ENCODE results near the gene OR4D10. TPM values are rescaled to one million over a fixed set of nuclear protein-coding genes. Genes with fewer than 3 reads are reported as not detected.

OR4D10 gene
- total and polyA plus RNA-seq, 9 of the 15 experiments (the other 6 are each of a cell fraction or from before 2014, with no cell fraction given), result not detected

- TF ChIP-seq SMARCE1 (IDR thresholded peaks at IDR 0.05) (no peak), ZNF263 (CRISPR knock-in tag; IDR thresholded peaks at IDR 0.05; ENCODE audit: borderline replicate concordance) (no peak), SRSF7 (optimal IDR thresholded peaks at IDR 0.05; ENCODE audit: low read depth, low read length) (no peak), ZSCAN32 (CRISPR knock-in tag; IDR thresholded peaks at IDR 0.05) (no peak), HMG20A (CRISPR knock-in tag; conservative IDR thresholded peaks at IDR 0.05) (no peak), POU5F1 (IDR thresholded peaks at IDR 0.05; ENCODE audit: borderline replicate concordance, low read depth, low read length, partially characterized antibody) (no peak), MEF2D (tag; conservative IDR thresholded peaks at IDR 0.05; ENCODE audit: low read depth) (no peak), OTX1 (CRISPR knock-in tag; IDR thresholded peaks at IDR 0.05) (no peak), BRD9 (IDR thresholded peaks at IDR 0.05; ENCODE audit: low read depth, partially characterized antibody) (no peak), SIRT6 (IDR thresholded peaks at IDR 0.05; ENCODE audit: low read depth, low read length) (no peak)
- TF ChIP-seq, protein P1, sequence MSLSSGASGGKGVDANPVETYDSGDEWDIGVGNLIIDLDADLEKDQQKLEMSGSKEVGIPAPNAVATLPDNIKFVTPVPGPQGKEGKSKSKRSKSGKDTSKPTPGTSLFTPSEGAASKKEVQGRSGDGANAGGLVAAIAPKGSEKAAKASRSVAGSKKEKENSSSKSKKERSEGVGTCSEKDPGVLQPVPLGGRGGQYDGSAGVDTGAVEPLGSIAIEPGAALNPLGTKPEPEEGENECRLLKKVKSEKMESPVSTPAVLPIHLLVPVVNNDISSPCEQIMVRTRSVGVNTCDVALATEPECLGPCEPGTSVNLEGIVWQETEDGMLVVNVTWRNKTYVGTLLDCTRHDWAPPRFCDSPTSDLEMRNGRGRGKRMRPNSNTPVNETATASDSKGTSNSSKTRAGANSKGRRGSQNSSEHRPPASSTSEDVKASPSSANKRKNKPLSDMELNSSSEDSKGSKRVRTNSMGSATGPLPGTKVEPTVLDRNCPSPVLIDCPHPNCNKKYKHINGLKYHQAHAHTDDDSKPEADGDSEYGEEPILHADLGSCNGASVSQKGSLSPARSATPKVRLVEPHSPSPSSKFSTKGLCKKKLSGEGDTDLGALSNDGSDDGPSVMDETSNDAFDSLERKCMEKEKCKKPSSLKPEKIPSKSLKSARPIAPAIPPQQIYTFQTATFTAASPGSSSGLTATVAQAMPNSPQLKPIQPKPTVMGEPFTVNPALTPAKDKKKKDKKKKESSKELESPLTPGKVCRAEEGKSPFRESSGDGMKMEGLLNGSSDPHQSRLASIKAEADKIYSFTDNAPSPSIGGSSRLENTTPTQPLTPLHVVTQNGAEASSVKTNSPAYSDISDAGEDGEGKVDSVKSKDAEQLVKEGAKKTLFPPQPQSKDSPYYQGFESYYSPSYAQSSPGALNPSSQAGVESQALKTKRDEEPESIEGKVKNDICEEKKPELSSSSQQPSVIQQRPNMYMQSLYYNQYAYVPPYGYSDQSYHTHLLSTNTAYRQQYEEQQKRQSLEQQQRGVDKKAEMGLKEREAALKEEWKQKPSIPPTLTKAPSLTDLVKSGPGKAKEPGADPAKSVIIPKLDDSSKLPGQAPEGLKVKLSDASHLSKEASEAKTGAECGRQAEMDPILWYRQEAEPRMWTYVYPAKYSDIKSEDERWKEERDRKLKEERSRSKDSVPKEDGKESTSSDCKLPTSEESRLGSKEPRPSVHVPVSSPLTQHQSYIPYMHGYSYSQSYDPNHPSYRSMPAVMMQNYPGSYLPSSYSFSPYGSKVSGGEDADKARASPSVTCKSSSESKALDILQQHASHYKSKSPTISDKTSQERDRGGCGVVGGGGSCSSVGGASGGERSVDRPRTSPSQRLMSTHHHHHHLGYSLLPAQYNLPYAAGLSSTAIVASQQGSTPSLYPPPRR (CRISPR knock-in tag; IDR thresholded peaks at IDR 0.05; ENCODE audit: borderline replicate concordance), result no peak
- TF ChIP-seq, protein P2, sequence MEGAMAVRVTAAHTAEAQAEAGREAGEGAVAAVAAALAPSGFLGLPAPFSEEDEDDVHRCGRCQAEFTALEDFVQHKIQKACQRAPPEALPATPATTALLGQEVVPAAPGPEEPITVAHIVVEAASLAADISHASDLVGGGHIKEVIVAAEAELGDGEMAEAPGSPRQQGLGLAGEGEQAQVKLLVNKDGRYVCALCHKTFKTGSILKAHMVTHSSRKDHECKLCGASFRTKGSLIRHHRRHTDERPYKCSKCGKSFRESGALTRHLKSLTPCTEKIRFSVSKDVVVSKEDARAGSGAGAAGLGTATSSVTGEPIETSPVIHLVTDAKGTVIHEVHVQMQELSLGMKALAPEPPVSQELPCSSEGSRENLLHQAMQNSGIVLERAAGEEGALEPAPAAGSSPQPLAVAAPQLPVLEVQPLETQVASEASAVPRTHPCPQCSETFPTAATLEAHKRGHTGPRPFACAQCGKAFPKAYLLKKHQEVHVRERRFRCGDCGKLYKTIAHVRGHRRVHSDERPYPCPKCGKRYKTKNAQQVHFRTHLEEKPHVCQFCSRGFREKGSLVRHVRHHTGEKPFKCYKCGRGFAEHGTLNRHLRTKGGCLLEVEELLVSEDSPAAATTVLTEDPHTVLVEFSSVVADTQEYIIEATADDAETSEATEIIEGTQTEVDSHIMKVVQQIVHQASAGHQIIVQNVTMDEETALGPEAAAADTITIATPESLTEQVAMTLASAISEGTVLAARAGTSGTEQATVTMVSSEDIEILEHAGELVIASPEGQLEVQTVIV (CRISPR knock-in tag; IDR thresholded peaks at IDR 0.05; ENCODE audit: borderline replicate concordance), result no peak
- WGBS (ENCODE audit: insufficient coverage, low coverage, missing lambda C conversion rate), result 5% methylated on average over 2 of the region's 3 CpGs
- H3K4me3 ChIP-seq, result no peak within 1 kb of the TSS
- ChIA-PET POLR2A (interaction anchor here (1.8 kb wide), 1 partner anchor 12 kb away, joined by 6 read pairs; no protein-coding TSS in a partner anchor), CTCF (ENCODE audit: low intra/inter-chr PET ratio) (no interaction called here)
- DNase-seq (ENCODE audit: extremely low read depth in 1 of 4, low spot score in 3 of 4) (no peak), ATAC-seq (no peak), FAIRE-seq (no peak)
- no peaks in the 10 kb centered on the region for H3K4me1 ChIP-seq (replicated peaks in 1 of 2; ENCODE audit: control insufficient read depth in 2 of 2, insufficient read depth in 2 of 2, low read length in 2 of 2)
- no TSS peak for BruUV-seq (replicated peaks)
- H3K36me3 ChIP-seq (ENCODE audit: control insufficient read depth, insufficient read depth, low read length), result no peaks in the 10 kb centered on the region
- intact Hi-C loops (cut with micrococcal nuclease) (no loop called here), in situ Hi-C loops (cut with MboI) (no loop called here)
- no peaks in the 10 kb centered on the region for H3K27me3 ChIP-seq (ENCODE audit: control insufficient read depth in 2 of 2, insufficient read depth in 2 of 2, low read length in 2 of 2)
- H3K9ac ChIP-seq (ENCODE audit: insufficient read depth in 1 of 2, low read depth in 2 of 2, low read length in 2 of 2), result no peak within 1 kb of the TSS
- no peaks in the 10 kb centered on the region for H4K20me1 ChIP-seq (replicated peaks; ENCODE audit: control insufficient read depth, insufficient read depth, low read length)
- H3K9me3 ChIP-seq (replicated peaks; ENCODE audit: control insufficient read depth, insufficient read depth, low read depth, low read length), result no peaks in the 10 kb centered on the region
- H3K27ac ChIP-seq (ENCODE audit: extremely low read depth, low read depth, low read length), result no peak within 1 kb of the TSS
- no peaks in the 10 kb centered on the region for H3K79me2 ChIP-seq (ENCODE audit: control insufficient read depth, insufficient read depth, low read length)
- no peak within 1 kb of the TSS for H3K4me2 ChIP-seq (ENCODE audit: insufficient read depth, low read length)
- no peaks in the 10 kb centered on the region for H3K9me1 ChIP-seq (ENCODE audit: control insufficient read depth, insufficient read depth, low read length)
- no peak within 1 kb of the TSS for H2AFZ ChIP-seq (ENCODE audit: low read depth, low read length)
These were observed 36.9 kb upstream of the OR4D10 start, which contains the start of gene OR5A1 for GRCh38 chr11:59436169-59436568. Gene OR5A1, plus strand, starts transcription at chr11:59436469. Its CDS starts 6,700 bp downstream, at chr11:59443169.
